Measurements from ENCODE around the gene ZNF365.
"Not testable (repeated sequence)": the region's sequence is repeated elsewhere in the genome, so short reads cannot be mapped to it uniquely, and the experiment has no call there.

ZNF365 gene

DNA sequence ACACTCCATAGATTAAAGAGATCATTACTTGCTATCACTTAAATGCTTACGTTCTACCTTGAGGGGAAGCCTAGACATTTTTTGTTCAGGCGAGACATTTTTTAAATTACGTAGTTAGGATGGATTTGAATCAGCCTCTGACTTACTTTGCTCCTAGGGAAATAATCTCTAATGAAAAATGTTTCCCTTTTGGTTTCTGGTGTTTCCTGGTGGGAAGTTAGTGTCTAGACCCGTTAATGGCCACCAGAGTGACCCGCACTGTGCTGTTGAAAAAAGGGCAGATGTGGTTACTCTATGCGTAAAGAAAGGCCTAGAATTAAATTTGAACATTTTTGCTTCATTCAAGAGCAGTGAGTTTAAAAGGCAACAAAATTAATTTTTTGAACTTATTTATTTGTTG is 3.8 kb downstream of the ZNF365 start:
- DNase-seq = no peak

DNA sequence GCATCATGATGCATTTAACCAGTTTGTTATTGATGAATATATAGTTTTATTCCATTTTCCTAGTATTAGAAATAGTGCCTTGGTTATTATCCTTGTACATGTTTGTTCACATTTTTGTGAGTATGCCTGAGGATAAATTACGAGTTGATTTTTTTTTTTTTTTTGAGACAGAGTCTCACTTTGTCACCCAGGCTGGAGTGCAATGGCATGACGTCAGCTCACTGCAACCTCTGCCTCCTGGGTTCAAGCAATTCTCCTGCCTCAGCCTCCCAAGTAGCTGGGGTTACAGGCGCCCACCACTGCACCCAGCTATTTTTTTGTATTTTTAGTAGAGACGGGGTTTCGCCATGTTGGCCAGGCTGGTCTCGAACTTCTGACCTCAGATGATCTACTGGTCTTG is 4.7 kb downstream of the ZNF365 start:
- not testable (repeated sequence) for DNase-seq

DNA sequence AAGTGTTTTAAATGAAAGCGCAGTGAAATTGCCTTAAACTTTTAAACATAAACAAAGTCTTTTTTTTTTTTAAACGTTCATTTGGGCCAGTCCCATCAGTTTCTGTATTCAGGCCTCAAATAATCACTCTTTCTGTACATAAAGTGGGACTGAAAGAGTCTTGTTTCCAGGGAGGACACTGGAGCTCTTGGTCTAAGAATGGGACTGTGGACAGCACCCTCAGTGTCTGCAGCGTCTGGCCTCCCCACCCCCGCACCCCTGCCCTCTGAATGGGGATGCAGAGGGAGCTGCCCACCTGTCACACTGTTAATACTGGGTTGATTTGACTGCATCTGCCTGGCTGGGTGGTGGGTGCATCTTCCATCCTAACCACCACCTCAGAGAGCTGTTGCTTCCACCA is 5.2 kb downstream of the ZNF365 start:
- DNase-seq = no peak

DNA sequence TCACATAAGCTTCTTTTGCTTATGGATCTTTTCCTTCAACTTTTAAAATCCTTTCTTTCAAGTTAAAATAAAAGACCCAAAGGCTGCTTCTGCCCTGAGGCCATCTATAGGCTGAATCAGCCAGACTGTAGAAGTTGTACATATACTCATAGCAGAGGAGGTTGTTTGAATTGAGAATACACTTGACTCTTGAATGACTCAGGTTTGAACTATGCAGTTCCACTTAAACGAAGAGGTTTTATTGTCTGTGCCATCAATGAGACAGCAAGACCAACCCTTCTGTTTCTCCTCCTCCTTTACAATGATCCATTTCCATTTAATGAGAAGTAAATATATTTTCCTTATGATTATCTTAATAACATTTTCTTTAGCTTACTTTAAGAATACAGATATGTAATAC is 5.8 kb downstream of the ZNF365 start:
- no peak for DNase-seq

DNA sequence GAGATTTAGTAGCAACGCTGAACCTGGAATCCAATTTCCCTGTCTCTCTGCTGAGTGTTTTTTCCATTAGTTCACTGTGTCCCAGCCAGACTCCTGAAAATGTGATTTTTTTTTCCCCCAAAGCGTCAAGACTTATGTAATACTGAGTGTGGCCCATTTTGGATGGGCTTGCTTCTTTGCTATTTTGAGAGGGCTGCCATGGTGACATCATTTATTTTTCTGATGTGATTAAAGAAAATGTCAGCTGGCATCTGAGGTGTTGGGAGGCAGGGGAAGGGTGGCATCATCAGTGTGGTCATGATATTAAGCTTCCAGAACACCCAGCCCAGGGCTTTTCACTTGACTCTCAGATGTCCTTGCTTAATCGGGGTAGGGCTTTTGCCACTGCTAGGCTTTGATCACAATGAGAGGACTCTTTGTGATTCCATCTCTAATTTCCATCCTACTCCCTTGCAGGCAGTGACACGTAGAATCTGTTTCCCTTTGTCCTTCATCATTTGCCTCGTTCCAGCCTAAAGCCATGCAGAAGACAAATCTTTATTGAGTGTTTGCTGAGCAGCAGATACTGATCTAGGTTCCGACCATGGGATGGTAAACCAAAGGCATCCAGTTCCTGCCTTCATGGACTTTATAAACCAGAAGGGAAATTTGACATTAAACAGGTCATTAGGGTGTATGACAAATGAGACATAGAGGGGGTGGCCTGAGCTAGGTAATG is 7.4 kb downstream of the ZNF365 start:
- DNase-seq = no peak

DNA sequence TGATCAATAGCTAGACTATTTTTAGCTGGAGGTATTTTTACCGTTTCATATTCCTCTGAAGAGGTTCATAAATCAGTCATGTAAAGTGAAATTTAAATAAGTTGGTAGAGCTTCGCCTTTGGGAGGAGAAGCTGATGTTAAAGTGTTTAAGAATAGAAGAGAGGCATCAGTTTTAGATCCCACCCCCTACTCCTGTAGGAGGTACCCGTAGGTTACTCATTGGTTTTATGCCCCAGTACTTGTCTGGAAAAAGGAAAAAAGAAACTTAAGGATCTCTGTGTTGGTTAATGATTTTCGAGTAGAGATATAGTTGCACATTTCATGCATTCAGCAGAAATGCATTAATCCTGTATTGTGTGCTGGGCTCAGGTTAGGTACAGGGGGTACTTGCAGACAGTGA is 8.7 kb downstream of the ZNF365 start:
- no peak for DNase-seq

DNA sequence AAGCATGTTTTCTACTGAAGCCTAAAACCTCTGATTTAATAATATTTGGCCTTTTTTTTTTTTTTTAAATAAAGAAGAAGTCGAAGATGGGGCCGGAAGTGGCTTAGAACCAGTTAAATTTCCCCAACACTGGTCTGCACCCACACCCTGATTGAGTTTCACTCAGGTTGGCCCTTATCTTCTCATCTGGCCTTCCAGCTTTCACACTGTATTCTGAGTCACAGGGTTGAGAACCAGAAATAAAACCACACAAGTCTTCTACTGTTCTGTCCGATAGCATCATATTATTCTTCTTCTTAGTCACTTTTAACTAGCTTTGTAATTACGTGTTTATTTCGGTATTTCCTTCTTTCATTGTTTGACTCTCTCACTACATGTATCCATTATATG is 9.9 kb downstream of the ZNF365 start:
- no peak for DNase-seq

DNA sequence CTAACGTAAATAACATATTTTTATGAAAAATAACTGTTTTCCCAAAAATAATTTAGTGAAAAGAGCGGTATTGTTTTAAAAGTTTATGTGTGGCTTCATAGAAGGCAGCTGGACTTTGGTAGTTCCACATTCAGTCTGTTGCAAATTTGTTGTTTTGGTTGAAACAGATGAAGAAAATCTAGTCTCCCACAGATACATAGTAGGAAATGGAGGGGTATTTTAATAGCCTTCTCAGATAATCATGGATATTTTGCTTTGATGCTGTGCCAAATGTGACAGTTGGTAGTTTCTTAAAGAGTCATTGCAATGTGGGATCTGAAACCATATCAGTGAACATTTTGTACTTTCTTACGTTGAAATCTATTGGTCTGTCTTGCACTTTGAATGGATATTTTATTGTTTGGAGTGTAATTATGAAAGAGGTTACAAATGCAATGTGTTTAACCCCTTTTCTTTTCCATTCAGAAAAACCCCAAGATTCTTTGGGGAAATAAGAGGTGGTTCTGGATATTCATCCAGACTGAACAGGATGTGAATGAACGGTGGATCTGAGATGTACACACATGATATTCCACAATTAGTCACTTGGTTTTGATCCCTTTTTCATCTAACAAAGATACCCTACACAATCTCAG is 10.4 kb downstream of the ZNF365 start:
- DNase-seq = no peak

DNA sequence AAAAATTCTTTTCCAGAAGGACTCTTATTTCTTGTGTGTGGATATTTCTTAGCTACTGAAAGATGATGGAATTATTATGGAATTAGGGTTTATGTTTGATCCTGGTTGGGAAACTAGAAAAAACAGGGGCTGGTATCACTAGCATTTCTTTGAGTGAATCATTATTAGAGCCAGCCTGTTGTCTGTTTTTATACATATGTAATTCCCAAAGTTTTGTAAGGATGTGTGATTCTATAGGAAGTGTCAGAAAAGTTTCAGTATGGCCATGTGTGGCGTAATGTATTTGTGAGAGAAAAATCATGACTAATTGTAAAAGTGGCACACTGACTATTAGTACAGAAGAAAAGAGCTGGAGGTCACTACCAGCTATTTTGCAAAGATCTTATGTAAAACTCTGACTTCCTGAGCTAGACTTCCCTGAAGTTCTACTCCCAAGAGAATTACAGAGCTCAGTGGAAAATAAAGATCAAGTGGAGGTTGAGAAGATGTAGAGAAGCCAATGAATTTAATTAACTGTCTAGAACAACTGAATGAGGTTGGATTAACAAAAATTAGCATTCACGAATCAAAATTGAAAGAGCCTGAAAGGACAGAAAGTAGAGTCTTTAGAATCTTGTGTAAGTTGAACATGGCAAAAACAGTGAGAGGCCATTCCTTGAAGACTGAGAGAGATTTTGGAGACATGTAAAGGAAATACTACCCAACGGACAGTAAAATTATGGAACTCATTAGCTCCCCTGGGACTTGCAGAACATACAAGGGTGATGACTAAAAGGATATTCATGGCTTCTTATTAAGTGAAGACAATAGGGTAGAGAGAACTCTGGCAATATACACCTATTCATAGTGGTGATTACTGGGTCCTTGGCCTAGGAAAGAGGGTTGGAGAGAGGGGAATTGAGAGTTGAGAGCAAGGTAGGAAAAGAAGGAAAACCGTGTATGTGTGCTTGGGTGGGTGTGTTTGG is 12.5 kb downstream of the ZNF365 start:
- no peak for DNase-seq

DNA sequence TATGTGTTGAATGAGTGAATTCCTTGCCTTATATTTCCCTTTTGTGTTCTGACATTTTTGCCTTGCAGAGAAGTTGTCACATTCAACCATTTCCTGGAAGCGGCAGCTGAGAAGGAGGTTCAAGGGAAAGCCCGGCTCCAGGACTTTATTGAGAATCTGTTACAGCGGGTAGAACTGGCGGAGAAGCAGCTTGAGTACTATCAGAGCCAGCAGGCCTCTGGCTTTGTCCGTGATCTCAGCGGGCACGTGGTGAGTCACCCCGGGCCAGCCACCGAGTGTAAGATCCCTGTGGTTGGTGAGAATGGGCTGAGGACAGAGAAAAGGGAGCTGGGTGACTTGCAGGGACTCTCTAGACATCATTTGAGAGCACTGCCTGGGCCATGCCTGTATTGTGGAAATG is 14.2 kb downstream of the ZNF365 start:
- DNase-seq = no peak

DNA sequence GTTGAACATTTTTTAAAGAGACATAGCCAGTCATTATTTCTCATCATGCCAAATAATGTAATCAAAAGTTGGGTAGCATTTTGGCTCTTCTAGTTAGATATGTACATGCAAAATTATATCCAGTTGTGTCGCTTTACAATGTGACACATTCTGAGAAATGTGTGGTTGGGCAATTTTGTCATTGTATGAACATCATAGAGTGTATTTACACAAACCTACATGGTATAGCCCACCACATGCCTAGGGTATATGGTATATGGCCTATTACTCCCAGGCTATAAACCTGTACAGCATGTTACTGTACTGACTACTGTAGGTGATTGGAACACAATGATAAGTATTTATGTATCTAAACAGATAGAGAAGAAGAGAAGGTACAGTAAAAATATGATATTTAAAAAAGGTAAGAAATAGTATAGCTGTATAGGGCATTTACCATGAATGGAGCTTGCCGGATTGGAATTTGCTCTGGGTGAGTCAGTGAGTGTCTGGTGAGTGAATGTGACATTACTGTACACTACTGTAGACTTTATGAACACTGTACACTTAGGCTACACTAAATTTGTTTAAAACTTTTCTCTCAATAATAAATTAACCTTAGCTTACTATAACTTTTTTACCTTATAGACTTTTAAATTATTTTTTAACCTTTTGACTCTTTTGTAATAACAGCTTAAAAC is 16.5 kb downstream of the ZNF365 start:
- DNase-seq = no peak

DNA sequence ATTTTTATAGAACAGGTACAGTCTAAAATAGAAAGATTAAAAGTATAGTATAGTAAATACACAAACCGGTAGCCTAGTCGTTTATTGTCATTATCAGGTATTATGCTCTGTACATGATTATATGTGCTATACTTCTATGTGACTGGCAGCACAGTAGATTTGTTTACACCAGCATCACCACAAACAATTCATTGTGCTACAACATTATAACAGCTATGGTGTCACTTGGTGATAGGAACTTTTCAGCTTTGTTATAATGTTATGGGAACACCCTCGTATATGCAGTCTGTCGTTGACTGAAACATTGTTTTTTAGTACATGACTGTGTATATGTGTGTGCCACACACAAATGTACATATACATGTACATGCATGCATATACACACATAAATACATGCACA is 19.1 kb downstream of the ZNF365 start:
- no peak for DNase-seq

DNA sequence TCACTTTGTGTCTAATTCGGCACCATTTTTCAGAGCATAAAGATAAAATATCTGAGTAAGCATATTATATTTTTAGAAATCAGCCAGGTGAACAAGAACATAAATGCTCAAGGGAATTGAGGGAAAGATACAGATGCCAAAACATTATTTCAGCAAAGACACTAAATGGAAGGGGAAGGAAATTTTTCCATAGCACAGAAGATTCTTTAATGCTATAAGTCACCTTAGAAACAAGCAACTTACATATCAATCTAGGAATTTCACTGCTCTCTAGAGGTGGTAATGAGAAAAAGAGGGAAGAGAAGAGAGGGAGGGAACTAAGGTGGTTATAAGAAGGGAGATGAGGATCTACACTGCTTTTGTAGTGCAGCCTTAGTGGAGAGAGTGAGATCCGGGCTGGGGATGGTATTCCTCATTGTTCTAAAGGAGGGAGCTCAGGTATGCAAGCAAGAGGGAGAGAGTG is 20.4 kb downstream of the ZNF365 start:
- no peak for DNase-seq

DNA sequence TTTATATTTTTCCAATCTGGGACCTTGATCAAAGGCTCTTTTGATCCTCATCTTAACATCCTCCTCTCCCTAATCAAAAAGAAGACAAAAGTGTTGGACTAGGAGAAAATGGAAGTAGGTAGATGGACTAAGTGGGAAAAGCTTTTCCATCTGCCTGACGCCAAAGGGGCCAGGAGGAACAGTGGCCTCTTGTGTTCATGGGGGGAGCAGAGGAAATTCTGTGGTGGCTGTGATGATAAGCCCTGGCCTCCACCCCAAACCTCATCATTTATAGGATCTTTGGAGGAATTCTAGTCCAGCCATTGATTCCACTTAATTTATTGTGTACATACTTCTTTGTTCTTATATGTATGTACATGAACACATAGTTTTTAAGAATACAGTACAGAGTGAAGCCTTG is 21.7 kb downstream of the ZNF365 start:
- no peak for DNase-seq

DNA sequence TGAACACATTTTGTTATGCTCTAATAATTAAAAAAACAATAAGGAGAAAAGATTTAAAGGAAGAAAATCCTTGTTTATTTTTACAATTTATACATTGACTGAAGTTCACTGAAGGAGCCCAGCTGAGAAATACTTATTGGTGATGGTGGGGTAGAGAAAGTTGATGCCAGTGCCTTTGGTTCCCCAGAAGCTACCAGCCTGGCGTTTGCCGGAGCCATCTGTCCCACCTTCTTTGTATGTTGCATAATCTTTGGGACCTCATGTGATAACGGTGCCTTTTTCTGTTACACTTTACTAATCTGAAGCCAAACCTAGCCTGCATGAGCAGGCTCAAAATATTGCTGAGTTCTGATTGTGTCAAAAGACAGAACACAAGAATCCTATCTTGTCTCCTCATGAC is 22.7 kb downstream of the ZNF365 start:
- DNase-seq = no peak

DNA sequence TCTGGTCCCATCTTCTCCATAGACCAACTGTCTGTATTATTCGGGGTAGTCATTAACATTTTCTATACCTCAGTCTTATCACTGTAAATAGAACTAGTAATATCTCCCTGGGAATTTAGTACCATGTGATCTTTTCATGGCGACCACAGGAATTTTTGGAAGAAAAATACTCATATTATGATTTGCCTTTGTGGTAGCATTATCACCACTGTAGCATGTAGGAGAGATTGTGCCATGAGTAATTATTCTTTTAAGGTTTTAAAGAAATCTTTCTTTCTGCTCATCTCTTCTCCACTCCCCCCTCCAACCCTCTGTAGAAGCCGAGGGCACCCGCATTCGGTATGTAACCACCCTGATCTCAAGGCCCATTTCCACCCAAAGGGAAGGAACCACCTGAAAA is 25.0 kb downstream of the ZNF365 start:
- no peak for DNase-seq

DNA sequence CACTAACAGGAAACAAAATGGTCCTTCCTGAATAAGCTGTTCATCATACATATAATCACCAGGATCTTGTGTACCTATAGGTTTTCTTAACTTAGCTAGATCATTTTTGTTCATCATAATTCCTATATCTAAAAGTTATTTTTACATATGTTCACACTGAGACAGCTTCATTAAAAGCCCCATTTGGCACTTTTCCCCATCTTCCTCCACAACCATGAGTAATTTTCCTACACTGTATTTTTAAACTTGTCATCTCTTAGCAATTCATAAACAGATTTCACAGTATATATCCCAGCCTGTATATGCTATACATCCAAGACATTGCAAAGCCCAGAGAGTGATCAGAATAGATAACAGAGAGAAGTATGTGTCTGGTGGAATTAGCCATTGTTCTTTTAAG is 28.3 kb downstream of the ZNF365 start:
- DNase-seq = no peak

DNA sequence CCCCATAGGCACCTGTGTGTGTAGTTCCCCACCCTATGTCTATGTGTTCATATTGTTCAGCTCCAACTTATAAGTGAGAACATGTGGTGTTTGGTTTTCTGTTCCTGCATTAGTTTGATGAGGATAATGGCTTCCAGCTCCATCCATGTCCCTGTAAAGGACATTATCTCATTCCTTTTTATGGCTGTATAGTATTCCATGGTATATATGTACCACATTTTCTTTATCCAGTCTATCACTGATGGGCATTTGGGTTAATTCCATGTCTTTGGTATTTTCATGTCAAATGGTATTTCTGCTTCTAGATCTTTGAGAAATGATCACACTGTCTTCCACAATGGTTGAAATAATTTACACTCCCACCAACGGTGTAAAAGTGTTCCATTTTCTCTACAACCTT is 36.4 kb downstream of the ZNF365 start:
- DNase-seq = not testable (repeated sequence)

DNA sequence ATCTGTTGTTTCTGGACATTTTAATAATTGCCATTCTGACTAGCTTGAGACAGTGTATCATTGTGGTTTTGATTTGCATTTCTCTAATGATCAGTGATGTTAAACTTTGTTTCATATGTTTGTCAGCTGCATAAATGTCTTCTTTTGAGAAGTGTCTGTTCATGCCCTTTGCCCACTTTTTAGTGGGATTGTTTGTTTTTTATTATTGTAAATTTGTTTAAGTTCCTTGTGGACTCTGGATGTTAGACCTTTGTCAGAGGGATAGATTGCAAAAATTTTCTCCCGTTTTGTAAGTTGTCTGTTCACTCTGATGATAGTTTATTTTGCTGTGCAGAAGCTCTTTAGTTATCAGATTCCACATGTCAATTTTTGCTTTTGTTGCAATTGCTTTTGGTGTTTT is 36.8 kb downstream of the ZNF365 start:
- DNase-seq = not testable (repeated sequence)

DNA sequence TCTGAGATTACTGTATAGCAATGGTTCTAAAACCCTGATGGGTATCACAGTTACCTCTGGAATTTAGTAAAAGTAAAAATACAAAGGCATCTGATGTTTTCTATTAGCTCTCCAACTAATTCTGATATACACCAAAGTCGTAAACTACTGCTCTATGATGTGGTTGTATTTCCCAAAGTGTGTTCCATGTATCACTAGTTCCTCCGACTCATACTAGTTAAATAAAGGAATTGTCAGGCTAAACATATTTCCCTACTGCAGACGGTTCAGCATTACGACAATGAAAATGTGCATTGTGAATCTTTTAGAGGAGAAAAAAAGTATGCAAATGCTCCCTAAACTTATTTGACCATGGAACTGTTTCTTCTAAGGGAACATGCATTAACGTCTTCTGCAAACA is 38.9 kb downstream of the ZNF365 start:
- no peak for DNase-seq

DNA sequence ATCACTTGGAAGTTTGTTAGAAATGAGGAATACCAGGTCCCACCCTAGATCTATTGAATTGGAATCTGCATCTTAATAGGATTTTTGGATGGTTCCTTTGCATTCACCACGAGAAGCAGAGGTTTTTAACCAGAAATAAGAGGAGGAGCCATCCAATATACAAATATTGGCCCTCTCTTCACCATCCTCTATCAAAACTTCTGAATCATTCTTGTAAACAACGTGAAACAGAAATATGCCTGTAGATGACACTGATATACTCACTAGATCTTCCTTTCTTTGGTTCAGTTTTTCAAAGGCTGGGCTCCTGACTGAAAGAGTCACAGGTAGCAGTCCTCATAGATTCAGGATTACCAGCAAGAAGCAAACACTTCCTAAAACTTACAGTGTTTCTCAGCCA is 39.5 kb downstream of the ZNF365 start:
- no peak for DNase-seq

DNA sequence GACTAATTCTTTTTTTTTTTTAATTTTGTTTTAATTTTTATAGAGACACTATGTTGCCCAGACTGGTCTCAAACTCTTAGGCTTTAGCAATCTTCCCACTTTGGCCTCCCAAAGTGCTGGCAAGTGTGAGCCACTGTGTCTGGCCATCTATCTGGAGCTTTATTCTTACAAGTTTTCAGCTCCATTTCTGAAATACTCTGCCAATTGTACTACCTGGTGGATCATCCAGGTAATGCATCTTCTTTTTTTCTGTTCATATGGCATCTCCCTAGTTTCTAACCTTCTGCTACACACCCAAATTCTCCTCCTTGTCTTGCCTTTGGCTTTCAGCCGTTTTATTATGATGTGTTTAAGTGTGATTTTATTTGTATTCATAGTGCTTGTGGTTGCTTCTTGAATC is 40.2 kb downstream of the ZNF365 start:
- no peak for DNase-seq

DNA sequence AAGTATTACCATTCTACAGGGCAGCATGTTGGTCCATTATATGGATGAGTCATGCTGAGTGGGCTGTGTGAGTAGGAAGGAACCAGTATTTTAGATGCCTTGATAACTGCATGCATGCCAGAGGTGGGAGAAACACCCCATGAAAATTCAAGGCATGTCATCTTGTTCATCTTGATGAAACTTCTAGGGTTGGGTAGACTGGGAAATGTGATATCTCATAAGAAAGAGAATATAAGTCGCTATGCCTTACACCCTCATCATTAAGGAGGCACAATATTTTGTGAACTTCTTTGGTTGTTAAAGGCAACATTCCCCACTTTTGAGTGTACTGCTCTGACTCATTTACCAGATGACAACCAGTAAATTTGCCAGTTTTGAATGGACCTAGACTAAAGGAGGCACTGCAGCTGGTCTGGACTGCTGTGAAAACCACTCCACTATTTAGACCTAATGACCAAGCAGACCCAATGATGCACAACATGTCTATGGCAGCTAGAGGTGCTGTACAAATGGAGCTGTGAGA is 48.0 kb downstream of the ZNF365 start:
- DNase-seq = no peak

All from NCI-H1930 (cell line).